Loucy (cell line): ENCODE data around the gene SHC3.

Experiments
- H2AFZ ChIP-seq: fragments of 200-600 bp; sonication (generic); 2 replicates; pipeline ENCODE4 v1.6.0; 2016; ENCODE audit warnings: antibody characterized with exemption, mild to moderate bottlenecking, low read length, moderate library complexity
- H3F3A ChIP-seq: fragments of 200-600 bp; 2 replicates; pipeline ENCODE4 v1.6.0; 2016; ENCODE audit warnings: antibody characterized with exemption, low read depth, mild to moderate bottlenecking
- H3K27me3 ChIP-seq: fragments of 200-600 bp; sonication (generic); 2 replicates; pipeline ENCODE4 v1.6.1; 2014; ENCODE audit warnings: low read length, mild to moderate bottlenecking; ENCODE audit not compliant: insufficient read depth, poor library complexity, severe bottlenecking
- H3K36me3 ChIP-seq: fragments of 200-600 bp; sonication (generic); 2 replicates; pipeline ENCODE4 v1.6.1; 2016; ENCODE audit warnings: low read length; ENCODE audit not compliant: insufficient read depth
- H3K4me1 ChIP-seq: fragments of 200-600 bp; sonication (generic); 2 replicates; pipeline ENCODE4 v1.5.1; 2014; ENCODE audit warnings: low read length, mild to moderate bottlenecking; ENCODE audit not compliant: insufficient read depth, poor library complexity, severe bottlenecking
- H3K4me2 ChIP-seq: fragments of 200-600 bp; sonication (generic); 2 replicates; pipeline ENCODE4 v1.6.0; 2014; ENCODE audit warnings: antibody characterized with exemption, low read length, low read depth, mild to moderate bottlenecking; ENCODE audit not compliant: poor library complexity, severe bottlenecking
- H3K4me3 ChIP-seq: fragments of 200-600 bp; sonication (generic); 2 replicates; pipeline ENCODE4 v1.5.1; 2014; ENCODE audit warnings: low read length, mild to moderate bottlenecking, mixed read lengths; ENCODE audit not compliant: poor library complexity, severe bottlenecking
- H3K79me2 ChIP-seq: fragments of 200-600 bp; sonication (generic); 2 replicates; pipeline ENCODE4 v1.6.1; 2014; ENCODE audit warnings: low read length; ENCODE audit not compliant: insufficient read depth
- H3K9ac ChIP-seq: fragments of 200-600 bp; sonication (generic); 2 replicates; pipeline ENCODE4 v1.6.0; 2014; ENCODE audit warnings: mild to moderate bottlenecking, low read depth, low read length, moderate library complexity; ENCODE audit not compliant: poor library complexity, severe bottlenecking
- H3K9me2 ChIP-seq: fragments of 200-600 bp; sonication (generic); replicated peaks from 2 replicates; pipeline ENCODE4 v1.6.1; 2016; ENCODE audit warnings: low read depth, low read length, mixed read lengths
- H3K9me3 ChIP-seq: fragments of 200-600 bp; sonication (generic); 2 replicates; pipeline ENCODE4 v1.6.1; 2014; ENCODE audit warnings: mild to moderate bottlenecking, antibody characterized with exemption, low read length, low read depth; ENCODE audit not compliant: insufficient read depth
- H4K20me1 ChIP-seq: fragments of 200-600 bp; sonication (generic); 2 replicates; pipeline ENCODE4 v1.6.0; 2014; ENCODE audit warnings: antibody characterized with exemption, low read length, mild to moderate bottlenecking; ENCODE audit not compliant: insufficient read depth, poor library complexity, severe bottlenecking
- CTCF ChIP-seq: fragments of 200-600 bp; sonication (generic); conservative IDR thresholded peaks from 2 replicates; pipeline ENCODE4 v1.5.1; 2014; ENCODE audit warnings: mild to moderate bottlenecking, antibody characterized with exemption, low read length
- EZH2phosphoT487 ChIP-seq: fragments of 200-600 bp; IDR thresholded peaks from 2 replicates; pipeline ENCODE4 v1.6.1; 2018; ENCODE audit warnings: antibody characterized with exemption, mild to moderate bottlenecking, moderate library complexity, borderline replicate concordance

Gene SHC3

DNA sequence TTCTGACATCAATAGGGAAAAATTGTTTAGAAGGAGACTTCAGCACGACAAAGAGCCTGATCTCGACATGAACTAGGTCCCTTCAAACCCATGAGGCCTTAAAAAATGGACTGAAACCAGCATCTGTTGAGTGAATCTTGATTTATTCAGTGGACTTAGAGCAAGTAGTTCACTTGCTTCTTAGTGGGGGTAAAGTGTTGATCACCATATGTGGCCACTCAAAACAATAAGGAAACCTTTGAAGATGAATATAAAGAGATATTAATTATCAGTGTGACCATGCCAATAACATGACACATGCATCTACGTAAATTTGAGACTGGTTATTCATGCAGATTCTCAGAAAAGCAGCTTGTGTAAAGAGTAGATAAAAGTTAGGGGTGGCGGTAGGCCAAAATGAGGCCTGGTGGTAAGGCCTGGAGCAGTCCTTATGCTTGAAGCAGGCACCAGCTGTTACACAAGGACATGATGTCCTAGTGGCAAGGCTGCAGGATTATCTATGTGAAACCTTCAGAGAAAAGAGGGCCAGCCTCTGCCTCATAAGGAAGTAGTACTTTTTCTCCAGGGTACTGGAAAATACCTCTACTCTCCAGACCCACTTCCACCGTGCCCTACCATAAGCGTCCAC is 126.0 kb downstream of the SHC3 start:
- H3K4me3 ChIP-seq: no peak overlapping the region
- no peaks in the 10 kb centered on the region for H3K27me3 ChIP-seq
- H4K20me1 ChIP-seq: no peaks in the 10 kb centered on the region
- H3F3A ChIP-seq: no peaks in the 10 kb centered on the region
- no peaks in the 10 kb centered on the region for H3K4me1 ChIP-seq
- H2AFZ ChIP-seq: no peak overlapping the region
- TF ChIP-seq CTCF (no peak), EZH2phosphoT487 (no peak)
- H3K9me2 ChIP-seq: no peaks in the 10 kb centered on the region
- no peak overlapping the region for H3K9ac ChIP-seq
- no peaks in the 10 kb centered on the region for H3K79me2 ChIP-seq
- H3K36me3 ChIP-seq: no peaks in the 10 kb centered on the region
- H3K4me2 ChIP-seq: no peak overlapping the region
- H3K9me3 ChIP-seq: no peaks in the 10 kb centered on the region

- no peak overlapping the region for H3K4me3 ChIP-seq
- no peaks in the 10 kb centered on the region for H3K36me3 ChIP-seq
- no peaks in the 10 kb centered on the region for H3K79me2 ChIP-seq
- H4K20me1 ChIP-seq: no peaks in the 10 kb centered on the region
- H2AFZ ChIP-seq: no peak overlapping the region
- no peaks in the 10 kb centered on the region for H3K4me1 ChIP-seq
- H3K9me2 ChIP-seq: no peaks in the 10 kb centered on the region
- no peaks in the 10 kb centered on the region for H3F3A ChIP-seq
- no peaks in the 10 kb centered on the region for H3K9me3 ChIP-seq
- no peak overlapping the region for H3K4me2 ChIP-seq
- H3K27me3 ChIP-seq: no peaks in the 10 kb centered on the region
- no peak overlapping the region for H3K9ac ChIP-seq
- no peak for TF ChIP-seq EZH2phosphoT487
- TF ChIP-seq CTCF: no peak
These were observed 127.1 kb downstream of the SHC3 start for GRCh38 chr9:89051421-89052025.

DNA sequence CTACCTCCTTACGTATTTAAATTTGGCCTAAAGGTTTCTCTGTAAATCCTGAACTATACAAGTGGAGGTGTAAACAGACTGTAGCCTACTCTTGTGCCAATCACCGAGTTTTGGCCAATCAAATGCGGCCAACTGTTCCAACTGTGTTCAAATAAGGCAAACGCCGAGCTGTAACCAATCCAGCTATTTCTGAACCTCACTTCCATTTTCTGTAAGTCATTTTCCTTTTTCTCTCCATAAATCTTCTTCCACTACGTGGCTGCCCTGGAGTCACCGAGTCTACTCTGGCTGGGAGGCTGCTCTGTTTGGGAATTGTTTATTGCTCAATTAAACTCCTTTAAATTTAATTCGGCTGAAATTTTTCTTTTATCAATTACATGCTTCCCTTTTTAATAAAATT is 129.0 kb downstream of the SHC3 start:
- Histone ChIP-seq H3K9me3 (no peaks in the 10 kb centered on the region), H3K79me2 (no peaks in the 10 kb centered on the region), H3K4me3 (no peak overlapping the region), H2AFZ (no peak overlapping the region), H3F3A (no peaks in the 10 kb centered on the region), H3K9me2 (no peaks in the 10 kb centered on the region), H3K4me2 (no peak overlapping the region), H3K4me1 (no peaks in the 10 kb centered on the region), H3K9ac (no peak overlapping the region), H3K36me3 (no peaks in the 10 kb centered on the region), H4K20me1 (no peaks in the 10 kb centered on the region), H3K27me3 (no peaks in the 10 kb centered on the region)
- TF ChIP-seq CTCF: no peak
- TF ChIP-seq EZH2phosphoT487: no peak
